ENCODE results near the gene MST1R.

GRCh38 chr3:49926117-49926728 lies 22.6 kb upstream of the MST1R start:
- TF ChIP-seq, protein P1, sequence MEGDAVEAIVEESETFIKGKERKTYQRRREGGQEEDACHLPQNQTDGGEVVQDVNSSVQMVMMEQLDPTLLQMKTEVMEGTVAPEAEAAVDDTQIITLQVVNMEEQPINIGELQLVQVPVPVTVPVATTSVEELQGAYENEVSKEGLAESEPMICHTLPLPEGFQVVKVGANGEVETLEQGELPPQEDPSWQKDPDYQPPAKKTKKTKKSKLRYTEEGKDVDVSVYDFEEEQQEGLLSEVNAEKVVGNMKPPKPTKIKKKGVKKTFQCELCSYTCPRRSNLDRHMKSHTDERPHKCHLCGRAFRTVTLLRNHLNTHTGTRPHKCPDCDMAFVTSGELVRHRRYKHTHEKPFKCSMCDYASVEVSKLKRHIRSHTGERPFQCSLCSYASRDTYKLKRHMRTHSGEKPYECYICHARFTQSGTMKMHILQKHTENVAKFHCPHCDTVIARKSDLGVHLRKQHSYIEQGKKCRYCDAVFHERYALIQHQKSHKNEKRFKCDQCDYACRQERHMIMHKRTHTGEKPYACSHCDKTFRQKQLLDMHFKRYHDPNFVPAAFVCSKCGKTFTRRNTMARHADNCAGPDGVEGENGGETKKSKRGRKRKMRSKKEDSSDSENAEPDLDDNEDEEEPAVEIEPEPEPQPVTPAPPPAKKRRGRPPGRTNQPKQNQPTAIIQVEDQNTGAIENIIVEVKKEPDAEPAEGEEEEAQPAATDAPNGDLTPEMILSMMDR (optimal IDR thresholded peaks at IDR 0.05 in 1 of 3, IDR thresholded peaks at IDR 0.05 in 1 of 3, conservative IDR thresholded peaks at IDR 0.05 in 1 of 3; ENCODE audit: extremely low read depth in 1 of 3, insufficient read depth in 2 of 3, low read length in 3 of 3), result no peak
- TF ChIP-seq EZH2 (IDR thresholded peaks at IDR 0.05; ENCODE audit: low read length), result no peak

Measured in keratinocyte (primary cell).